HCT116 (cell line): Measurements from ENCODE around the gene PML. TPM values are rescaled to one million over a fixed set of nuclear protein-coding genes. Genes with fewer than 3 reads are reported as not detected.
"Not testable (repeated sequence)": the region's sequence is repeated elsewhere in the genome, so short reads cannot be mapped to it uniquely, and the experiment has no call there.

ENCODE experiments used
- ATAC-seq: fragments of 200-7000 bp; cut with Tn5 transposase; 2 replicates; pipeline ENCODE4 v1.9.1; 2020; ENCODE audit warnings: mild to moderate bottlenecking, moderate library complexity
- BruUV-seq: library from RNA; stranded (reverse); fragments of 400-500 nt; replicated peaks from 2 replicates; lab custom pipeline; 2021; lab: Mats Ljungman, UMichigan
- CTCF ChIA-PET: fragments of 300-600 bp; sonication (Branson Sonifier 250); formaldehyde crosslinking; loops from one replicate; lab custom pipeline; 2021; ENCODE audit warnings: antibody characterized with exemption; lab: Charles Lee
- POLR2A ChIA-PET: fragments of 300-600, 350-600 bp; sonication (Branson Sonifier 250); formaldehyde crosslinking; loops from one replicate; lab custom pipeline; 2021; ENCODE audit warnings: antibody characterized with exemption; lab: Charles Lee
- RAD21 ChIA-PET, 2 experiments: fragments of 300-600 bp; sonication (Branson Sonifier 250); formaldehyde crosslinking; loops; one replicate each; lab custom pipeline; 2023; ENCODE audit warnings: low total read pairs in 2 of 2; ENCODE audit not compliant: uncharacterized antibody in 2 of 2, unreplicated experiment in 2 of 2, low non-redundant PET in 1 of 2; lab: Charles Lee
- DNase-seq: peaks from one replicate; pipeline ENCODE4 v3.0.0-alpha.2; 2010; ENCODE audit warnings: low read depth, low spot score
- H2AFZ ChIP-seq: fragments of 200-600 bp; shearing (Covaris generic), sonication (generic); 2 replicates; pipeline ENCODE4 v1.6.1; 2017; ENCODE audit warnings: low read depth, mixed run types, mixed read lengths, antibody characterized with exemption, low read length; ENCODE audit not compliant: poor library complexity, severe bottlenecking
- H3K27ac ChIP-seq: 2 replicates; pipeline ENCODE4 v1.5.1; 2012; ENCODE audit warnings: low read depth, low read length
- H3K27me3 ChIP-seq: fragments of 200-600 bp; sonication (generic); 2 replicates; pipeline ENCODE4 v1.6.1; 2016; ENCODE audit warnings: mixed run types, low read length, mixed read lengths; ENCODE audit not compliant: insufficient read depth
- H3K36me3 ChIP-seq, 2 experiments: fragments of 200-500 bp in 1 of 2; fragments of 200-600 bp in 1 of 2; sonication (Bioruptor generic) in 1 of 2; sonication (generic) in 1 of 2; 2 replicates each; pipeline versions ENCODE4 v1.5.1 to v1.6.1; 2014 to 2016; ENCODE audit warnings: low read length in 2 of 2, inconsistent platforms in 1 of 2, mixed read lengths in 1 of 2, mixed run types in 1 of 2; ENCODE audit not compliant: insufficient read depth in 2 of 2, control insufficient read depth in 1 of 2
- H3K4me1 ChIP-seq, 2 experiments: fragments of 200-600 bp in 1 of 2; sonication (generic) in 1 of 2; 2 replicates each; pipeline versions ENCODE4 v1.5.1 to v1.6.1; 2012 to 2017; ENCODE audit warnings: low read length in 2 of 2, inconsistent platforms in 1 of 2, mild to moderate bottlenecking in 1 of 2, mixed read lengths in 1 of 2, mixed run types in 1 of 2, moderate library complexity in 1 of 2; ENCODE audit not compliant: insufficient read depth in 2 of 2, control insufficient read depth in 1 of 2
- H3K4me2 ChIP-seq: fragments of 200-600 bp; sonication (generic); 2 replicates; pipeline ENCODE4 v1.6.1; 2017; ENCODE audit warnings: mixed run types, low read length, mixed read lengths
- H3K4me3 ChIP-seq, 2 experiments: fragments of 200-600 bp in 1 of 2; sonication (generic) in 1 of 2; replicated peaks in 1 of 2; 2 replicates each; pipeline ENCODE4 v1.5.1; 2011 to 2016; ENCODE audit warnings: low read length in 2 of 2, control low read depth in 1 of 2, low read depth in 1 of 2, mild to moderate bottlenecking in 1 of 2, mixed read lengths in 1 of 2, mixed run types in 1 of 2
- H3K79me2 ChIP-seq: fragments of 200-600 bp; sonication (generic); 2 replicates; pipeline ENCODE4 v1.6.1; 2017; ENCODE audit warnings: mild to moderate bottlenecking, mixed run types, low read length, moderate library complexity, mixed read lengths; ENCODE audit not compliant: insufficient read depth
- H3K9ac ChIP-seq: fragments of 200-600 bp; sonication (generic); 2 replicates; pipeline ENCODE4 v1.6.1; 2016; ENCODE audit warnings: low read length, mixed read lengths
- H3K9me2 ChIP-seq: fragments of 200-600 bp; sonication (generic), shearing (Covaris generic); 2 replicates; pipeline ENCODE4 v1.6.1; 2017; ENCODE audit warnings: mixed run types, mild to moderate bottlenecking, moderate library complexity; ENCODE audit not compliant: insufficient read depth
- H3K9me3 ChIP-seq, 2 experiments: fragments of 200-500 bp in 1 of 2; fragments of 200-600 bp in 1 of 2; sonication (Bioruptor generic) in 1 of 2; sonication (generic) in 1 of 2; 2 replicates each; pipeline ENCODE4 v1.6.1; 2014 to 2017; ENCODE audit warnings: low read length in 2 of 2, mixed read lengths in 2 of 2, inconsistent platforms in 1 of 2, low read depth in 1 of 2, mild to moderate bottlenecking in 1 of 2, mixed run types in 1 of 2, moderate library complexity in 1 of 2; ENCODE audit not compliant: control insufficient read depth in 1 of 2, insufficient read depth in 1 of 2
- H4K20me1 ChIP-seq: fragments of 200-600 bp; sonication (generic), shearing (Covaris generic); 2 replicates; pipeline ENCODE4 v1.6.1; 2017; ENCODE audit warnings: mixed run types, mild to moderate bottlenecking, moderate library complexity; ENCODE audit not compliant: insufficient read depth
- ATF3 ChIP-seq: IDR thresholded peaks from 2 replicates; pipeline ENCODE4 v1.6.1; 2012
- CEBPB ChIP-seq: IDR thresholded peaks from 2 replicates; pipeline ENCODE4 v1.6.1; 2012; ENCODE audit warnings: low read depth
- CTCF ChIP-seq, 3 experiments: fragments of 200-600 bp in 1 of 3; sonication (generic) in 1 of 3; IDR thresholded peaks in 2 of 3; conservative IDR thresholded peaks in 1 of 3; 2 replicates each; pipeline ENCODE4 v1.5.1; 2012 to 2017; ENCODE audit warnings: low read depth in 2 of 3, low read length in 2 of 3, antibody characterized with exemption in 1 of 3, borderline replicate concordance in 1 of 3, control low read depth in 1 of 3, mild to moderate bottlenecking in 1 of 3, mixed read lengths in 1 of 3, mixed run types in 1 of 3, moderate library complexity in 1 of 3; ENCODE audit not compliant: insufficient read depth in 1 of 3
- ELF1 ChIP-seq: IDR thresholded peaks from 2 replicates; pipeline ENCODE4 v1.6.1; 2012; ENCODE audit warnings: low read depth, borderline replicate concordance
- EZH2phosphoT487 ChIP-seq: fragments of 200-600 bp; IDR thresholded peaks from 2 replicates; pipeline ENCODE4 v1.6.1; 2018; ENCODE audit warnings: antibody characterized with exemption, borderline replicate concordance
- FOSL1 ChIP-seq: IDR thresholded peaks from 2 replicates; pipeline ENCODE4 v1.6.1; 2012; ENCODE audit warnings: low read depth
- JUND ChIP-seq: IDR thresholded peaks from 2 replicates; pipeline ENCODE4 v1.6.1; 2012
- POLR2A ChIP-seq: IDR thresholded peaks from 2 replicates; pipeline ENCODE4 v1.7.0; 2011; ENCODE audit warnings: borderline replicate concordance; ENCODE audit not compliant: insufficient read depth, insufficient read length; ENCODE audit errors: extremely low read depth
- POLR2AphosphoS5 ChIP-seq: IDR thresholded peaks from 2 replicates; pipeline ENCODE4 v1.6.1; 2011; ENCODE audit warnings: mild to moderate bottlenecking, low read depth, low read length, moderate library complexity
- RAD21 ChIP-seq: IDR thresholded peaks from 2 replicates; pipeline ENCODE4 v1.6.1; 2012; ENCODE audit warnings: low read depth, mild to moderate bottlenecking
- SP1 ChIP-seq: IDR thresholded peaks from 2 replicates; pipeline ENCODE4 v1.6.1; 2012; ENCODE audit warnings: low read depth
- TCF7L2 ChIP-seq: IDR thresholded peaks from 2 replicates; pipeline ENCODE4 v1.7.0; 2011; ENCODE audit warnings: borderline replicate concordance, inconsistent platforms; ENCODE audit not compliant: insufficient read depth, insufficient read length; ENCODE audit errors: extremely low read depth
- ZFX ChIP-seq: fragments of 450-650 bp; IDR thresholded peaks from 2 replicates; pipeline ENCODE4 v1.6.1; 2017
- intact Hi-C: fragments of 100-400 bp; cut with micrococcal nuclease; formaldehyde crosslinking; loops from 2 replicates; pipeline ENCODE4 v1.10.0; 2022
- total RNA-seq: library from RNA; stranded (reverse); gene quantifications from one replicate; pipeline ENCODE4 v1.2.1, GENCODE V29; 2021; ENCODE audit not compliant: unreplicated experiment

Gene PML
- total RNA-seq, 1 experiment from 2014 or later = 28.1 TPM

- Histone ChIP-seq H3K36me3 (no peaks in the 10 kb centered on the region), H3K27me3 (no peaks in the 10 kb centered on the region), H3K4me3 (no peak overlapping the region), H3K9ac (no peak overlapping the region), H3K4me2 (no peak overlapping the region), H3K27ac (no peak overlapping the region), H3K79me2 (no peaks in the 10 kb centered on the region), H3K9me3 (no peaks in the 10 kb centered on the region), H2AFZ (no peak overlapping the region), H4K20me1 (no peaks in the 10 kb centered on the region), H3K4me1 (no peaks in the 10 kb centered on the region), H3K9me2 (no peaks in the 10 kb centered on the region)
- intact Hi-C loops = no loop called here
- ChIA-PET CTCF (interaction anchor here (0.6 to 0.8 kb wide), 2 partner anchors 258 to 290 kb away, joined by 3 read pairs; no protein-coding TSS in a partner anchor), POLR2A (no interaction called here), RAD21 (no interaction called here)
- ATAC-seq = no peak
- DNase-seq = no peak
- TF ChIP-seq CEBPB (no peak), ATF3 (no peak), ELF1 (no peak), ZFX (no peak), JUND (no peak), FOSL1 (no peak), EZH2phosphoT487 (no peak), POLR2AphosphoS5 (no peak), CTCF (IDR thresholded peaks at IDR 0.05 in 2 of 3, conservative IDR thresholded peaks at IDR 0.05 in 1 of 3; ENCODE audit: borderline replicate concordance in 1 of 3, insufficient read depth in 1 of 3, low read depth in 2 of 3, low read length in 2 of 3) (no peak), RAD21 (no peak), TCF7L2 (no peak), POLR2A (no peak), SP1 (no peak)
- BruUV-seq = no TSS peak
Observed at GRCh38 chr15:74062671-74063070, 68.2 kb downstream of the PML start.

- H3K9me2 ChIP-seq, H3K9me3 ChIP-seq, RAD21 ChIA-PET, BruUV-seq, H3K27me3 ChIP-seq, CTCF ChIA-PET, H3K9ac ChIP-seq, H3K79me2 ChIP-seq, H3K36me3 ChIP-seq, intact Hi-C loops, ATAC-seq, POLR2A ChIA-PET, H3K27ac ChIP-seq, DNase-seq, H3K4me2 ChIP-seq, H3K4me3 ChIP-seq, H2AFZ ChIP-seq, H4K20me1 ChIP-seq, H3K4me1 ChIP-seq: not testable (repeated sequence)
Observed at GRCh38 chr15:74063425-74064146, 69.1 kb downstream of the PML start.

- H3K79me2 ChIP-seq, H3K27ac ChIP-seq, BruUV-seq, H3K9ac ChIP-seq, H3K4me1 ChIP-seq, intact Hi-C loops, H2AFZ ChIP-seq, H3K9me3 ChIP-seq, H3K27me3 ChIP-seq, CTCF ChIA-PET, RAD21 ChIA-PET, H3K4me3 ChIP-seq, ATAC-seq, H4K20me1 ChIP-seq, H3K36me3 ChIP-seq, POLR2A ChIA-PET, DNase-seq, H3K4me2 ChIP-seq, H3K9me2 ChIP-seq: not testable (repeated sequence)
Observed at GRCh38 chr15:74064183-74064582, 69.7 kb downstream of the PML start.
